Mononuclear cell (primary cell): Measurements from ENCODE around the gene RERE. TPM values are rescaled to one million over a fixed set of nuclear protein-coding genes. Genes with fewer than 3 reads are reported as not detected.

Experiments used
- H3K27me3 ChIP-seq: 2 replicates; pipeline ENCODE4 v1.6.0; 2011; ENCODE audit warnings: low read length, control low read depth; ENCODE audit not compliant: insufficient read depth
- H3K4me1 ChIP-seq: 2 replicates; pipeline ENCODE4 v1.5.1; 2011; ENCODE audit warnings: mild to moderate bottlenecking, low read length, control low read depth; ENCODE audit not compliant: insufficient read depth
- H3K4me3 ChIP-seq: 2 replicates; pipeline ENCODE4 v1.5.1; 2011; ENCODE audit warnings: mild to moderate bottlenecking, low read length, moderate library complexity
- H3K9me3 ChIP-seq: 2 replicates; pipeline ENCODE4 v1.5.1; 2011; ENCODE audit warnings: low read depth, mild to moderate bottlenecking, control low read depth, low read length
- total RNA-seq: library from RNA; depleted of rRNA; stranded (reverse); fragments of >200 nt; gene quantifications from one replicate; pipeline ENCODE4 v1.2.3, GENCODE V29; 2012

The RERE gene
- total RNA-seq, 1 donor: 60.7 TPM

DNA sequence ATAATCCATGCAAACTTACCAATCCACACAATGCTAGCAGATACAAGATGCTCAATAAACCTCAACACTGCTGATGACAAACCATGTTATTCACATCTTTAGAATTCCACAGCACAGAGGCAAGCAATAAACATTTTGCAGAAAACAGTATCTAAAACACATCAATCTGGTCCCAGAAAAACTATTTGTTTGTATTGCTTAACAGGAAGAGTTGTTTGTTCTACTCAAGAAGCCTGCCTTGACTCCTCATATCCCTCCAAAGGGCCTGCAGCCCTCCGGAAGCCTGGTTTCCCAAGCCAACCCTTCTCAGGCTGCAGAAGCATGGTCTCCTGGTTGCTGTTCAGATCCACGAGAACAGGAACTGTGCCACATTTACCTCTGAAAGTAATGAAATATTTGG lies 139.7 kb downstream of the RERE start:
- H3K4me3 ChIP-seq: no peak overlapping the region
- H3K4me1 ChIP-seq: no peaks in the 10 kb centered on the region
- H3K27me3 ChIP-seq: no peaks in the 10 kb centered on the region
- H3K9me3 ChIP-seq: no peaks in the 10 kb centered on the region

DNA sequence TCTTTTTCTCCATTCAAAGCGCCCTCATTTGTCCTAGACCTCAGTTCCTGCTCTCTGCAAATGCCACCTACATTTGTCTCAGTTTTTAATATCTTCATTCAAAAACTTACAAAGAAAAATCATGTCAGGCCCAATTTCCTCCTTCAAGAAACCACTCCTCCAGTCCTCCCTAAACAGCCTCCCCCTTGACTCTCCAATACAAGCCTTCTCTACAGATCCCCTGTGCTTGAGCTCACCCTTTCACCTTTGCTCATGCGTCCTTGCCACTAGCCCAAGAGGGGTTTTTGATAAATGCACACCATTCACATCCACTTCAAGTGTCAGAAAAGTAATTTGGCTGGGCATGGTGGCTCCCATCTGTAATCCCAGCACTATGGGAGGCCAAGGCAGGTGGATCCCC lies 140.6 kb downstream of the RERE start:
- H3K27me3 ChIP-seq: no peaks in the 10 kb centered on the region
- no peaks in the 10 kb centered on the region for H3K9me3 ChIP-seq
- no peaks in the 10 kb centered on the region for H3K4me1 ChIP-seq
- H3K4me3 ChIP-seq: no peak overlapping the region

DNA sequence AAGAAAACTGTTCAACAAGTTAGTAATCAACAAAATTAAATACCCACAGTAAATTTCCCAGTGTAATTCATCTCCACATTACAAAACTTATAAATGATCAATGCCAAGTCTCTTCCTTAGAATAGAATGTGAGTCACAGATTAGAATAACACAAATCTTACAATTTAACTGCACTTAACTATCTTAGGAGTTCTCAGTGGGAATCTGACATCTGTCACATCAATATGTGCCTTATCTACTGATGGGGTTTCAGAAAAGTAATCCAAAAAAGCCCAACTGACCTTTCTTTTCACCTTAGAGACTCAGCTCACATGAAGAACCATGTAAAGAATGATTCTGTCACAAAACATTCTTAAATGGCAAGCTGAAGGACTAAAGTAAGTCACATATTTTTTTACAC lies 141.4 kb downstream of the RERE start:
- Histone ChIP-seq H3K9me3 (no peaks in the 10 kb centered on the region), H3K4me1 (peaks cover 3% of the 10 kb centered on the region), H3K4me3 (no peak overlapping the region), H3K27me3 (no peaks in the 10 kb centered on the region)

DNA sequence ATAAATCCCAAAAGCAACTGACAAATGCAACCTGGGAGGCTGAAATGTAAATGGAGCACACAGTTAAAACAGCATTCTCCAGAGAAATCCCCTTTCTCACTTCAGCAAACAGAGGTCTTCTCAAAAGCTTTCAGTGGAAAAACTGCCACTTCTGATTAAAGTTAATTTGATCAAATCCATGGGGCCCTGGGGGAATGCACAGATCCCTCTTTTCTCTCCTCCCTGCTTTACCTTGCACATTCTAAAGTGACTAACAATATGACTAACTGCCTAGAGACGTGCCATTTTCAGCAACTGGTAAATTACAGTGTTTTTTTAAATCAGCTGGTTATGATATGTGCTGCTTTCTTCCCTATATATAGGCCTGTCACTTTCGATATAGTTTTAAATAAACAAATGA lies 142.5 kb downstream of the RERE start:
- Histone ChIP-seq H3K27me3 (no peaks in the 10 kb centered on the region), H3K4me3 (no peak overlapping the region), H3K9me3 (no peaks in the 10 kb centered on the region), H3K4me1 (peaks cover 12% of the 10 kb centered on the region)

DNA sequence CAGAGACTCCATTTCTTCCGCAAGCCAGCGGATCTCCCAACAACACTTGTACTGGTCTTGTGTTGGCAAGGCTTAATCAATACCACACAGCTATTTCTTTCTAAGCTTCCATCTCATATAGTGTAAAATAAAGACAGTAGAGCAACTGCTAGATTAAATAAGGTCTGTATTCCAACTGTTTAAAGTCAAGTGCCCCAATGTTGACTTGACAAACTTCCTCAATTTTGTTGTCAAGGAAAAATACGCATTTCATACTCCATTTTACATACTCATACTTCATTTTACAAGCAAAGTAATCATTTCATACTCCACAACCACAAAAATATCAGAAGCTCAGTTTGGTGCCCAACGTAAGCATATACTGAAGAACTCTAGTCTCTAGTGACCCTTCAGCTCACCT lies 143.0 kb downstream of the RERE start:
- H3K9me3 ChIP-seq: no peaks in the 10 kb centered on the region
- no peak overlapping the region for H3K4me3 ChIP-seq
- H3K4me1 ChIP-seq: peaks cover 12% of the 10 kb centered on the region
- no peaks in the 10 kb centered on the region for H3K27me3 ChIP-seq

DNA sequence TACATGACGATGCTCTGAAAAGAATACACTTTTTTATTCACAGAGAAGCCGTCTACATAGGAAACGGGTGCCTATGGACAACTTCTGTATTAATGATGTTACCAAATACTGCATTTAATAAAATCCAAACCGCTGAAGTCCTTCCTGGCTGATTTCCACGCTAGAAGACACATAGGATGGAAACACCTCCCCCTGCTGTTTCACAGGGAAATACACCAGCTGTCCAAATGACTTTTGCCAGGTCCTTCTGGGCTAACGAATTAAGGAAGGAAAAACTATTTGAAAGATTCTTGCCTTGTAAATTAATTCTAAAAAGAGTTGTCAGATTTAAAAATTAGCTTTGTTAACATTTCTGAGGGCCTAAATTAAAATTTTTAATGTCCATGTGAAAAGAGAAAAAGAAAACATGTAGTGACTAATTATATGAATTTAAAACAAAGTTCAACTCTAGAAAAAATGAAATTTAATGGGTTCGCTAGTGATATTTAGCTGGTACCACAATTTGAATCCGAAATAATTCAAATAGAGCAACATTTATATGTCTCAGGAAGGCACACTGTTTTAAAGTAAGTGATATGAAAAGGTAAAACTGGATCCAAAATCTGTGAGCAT lies 146.0 kb downstream of the RERE start:
- Histone ChIP-seq H3K4me3 (no peak overlapping the region), H3K4me1 (peaks cover 23% of the 10 kb centered on the region), H3K27me3 (no peaks in the 10 kb centered on the region), H3K9me3 (no peaks in the 10 kb centered on the region)

DNA sequence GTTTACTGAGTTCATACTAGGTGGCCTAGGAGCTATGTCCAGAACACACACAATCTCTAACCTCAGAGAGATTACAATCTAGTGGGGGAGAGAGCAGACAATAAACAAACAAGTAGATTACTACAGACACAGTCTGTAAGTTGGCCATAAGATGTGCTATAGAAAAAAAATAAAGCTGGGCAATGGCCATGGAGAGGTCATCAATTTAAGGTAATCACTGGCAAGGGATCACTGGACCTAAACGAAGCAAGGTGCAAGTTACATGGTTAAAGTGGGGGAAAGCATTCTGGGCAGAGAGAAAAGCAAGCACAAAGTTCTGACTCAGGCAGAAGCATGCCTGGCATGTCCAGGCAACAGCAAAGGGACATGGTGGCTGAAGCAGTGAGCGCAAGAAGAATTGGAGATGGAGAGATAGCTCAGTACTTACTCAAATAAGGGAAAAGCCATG lies 147.0 kb downstream of the RERE start:
- Histone ChIP-seq H3K4me1 (peaks cover 29% of the 10 kb centered on the region), H3K4me3 (no peak overlapping the region), H3K9me3 (no peaks in the 10 kb centered on the region), H3K27me3 (no peaks in the 10 kb centered on the region)

DNA sequence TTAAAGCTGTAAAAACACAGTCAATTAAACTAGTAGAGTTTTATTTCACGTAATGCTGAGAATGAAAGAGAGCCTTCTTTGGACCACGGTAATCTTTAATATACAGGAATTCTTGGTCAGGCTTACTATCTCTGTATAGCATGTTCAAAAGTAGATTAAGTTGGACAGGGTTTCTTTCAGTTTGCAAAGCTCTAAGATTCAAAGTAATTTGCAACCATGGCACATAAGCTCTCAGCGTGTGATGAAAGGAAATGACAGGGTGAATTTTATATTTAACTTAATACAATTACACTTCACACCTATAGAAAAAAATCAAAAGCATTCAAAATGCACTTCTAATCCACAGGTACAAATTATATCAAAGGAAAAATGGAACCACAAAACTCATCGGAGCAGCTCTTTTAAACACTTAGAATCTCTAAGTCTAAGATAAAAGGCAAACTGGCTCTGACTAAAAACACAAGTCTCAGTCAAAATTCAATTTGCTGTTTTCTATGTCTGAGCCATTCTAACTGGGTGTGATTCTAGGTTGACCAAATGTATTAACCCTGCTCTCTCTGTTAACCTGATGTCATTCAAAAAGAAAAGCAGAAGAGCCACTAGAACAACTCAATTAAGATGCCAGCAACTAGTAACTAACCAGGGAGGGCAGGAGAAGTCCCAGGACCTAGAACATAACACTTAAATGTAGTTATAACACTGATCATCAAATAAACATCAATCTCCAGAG lies 147.7 kb downstream of the RERE start:
- no peaks in the 10 kb centered on the region for H3K27me3 ChIP-seq
- no peaks in the 10 kb centered on the region for H3K9me3 ChIP-seq
- peaks cover 32% of the 10 kb centered on the region for H3K4me1 ChIP-seq
- H3K4me3 ChIP-seq: no peak overlapping the region

DNA sequence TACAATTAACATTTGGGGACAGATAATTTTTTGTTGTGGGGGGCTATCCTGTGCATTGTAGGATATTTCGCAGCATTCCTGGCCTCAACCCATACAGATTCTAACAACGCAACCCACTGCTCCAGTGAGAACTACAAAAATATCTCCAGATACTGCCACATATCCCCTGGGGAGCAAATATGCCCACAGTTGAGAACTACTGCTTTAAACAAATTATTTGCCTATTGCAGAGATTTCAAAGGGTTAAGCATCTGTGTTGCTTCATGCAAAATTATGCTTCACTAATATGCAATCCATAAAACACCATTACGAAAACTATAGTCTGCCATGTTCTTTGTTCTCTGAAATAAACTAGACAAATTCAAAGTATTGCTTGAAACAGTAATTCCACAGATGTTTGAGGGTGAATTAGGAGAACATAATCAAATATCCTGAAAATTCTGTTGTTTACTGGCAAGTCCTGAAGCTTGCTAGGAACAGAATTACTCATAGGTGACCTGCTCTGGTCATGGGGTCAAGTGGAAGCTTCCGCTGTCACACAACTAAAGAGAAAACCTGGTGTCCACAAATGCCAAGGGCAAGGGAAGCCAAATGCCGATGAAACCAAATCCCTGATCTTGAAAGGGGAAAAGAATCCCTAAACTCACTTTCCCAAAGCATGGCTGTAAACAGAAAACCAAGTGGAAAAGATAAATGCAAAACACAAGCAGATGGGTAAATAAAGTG lies 149.4 kb downstream of the RERE start:
- no peaks in the 10 kb centered on the region for H3K9me3 ChIP-seq
- no peaks in the 10 kb centered on the region for H3K27me3 ChIP-seq
- H3K4me1 ChIP-seq: peaks cover 48% of the 10 kb centered on the region
- no peak overlapping the region for H3K4me3 ChIP-seq

DNA sequence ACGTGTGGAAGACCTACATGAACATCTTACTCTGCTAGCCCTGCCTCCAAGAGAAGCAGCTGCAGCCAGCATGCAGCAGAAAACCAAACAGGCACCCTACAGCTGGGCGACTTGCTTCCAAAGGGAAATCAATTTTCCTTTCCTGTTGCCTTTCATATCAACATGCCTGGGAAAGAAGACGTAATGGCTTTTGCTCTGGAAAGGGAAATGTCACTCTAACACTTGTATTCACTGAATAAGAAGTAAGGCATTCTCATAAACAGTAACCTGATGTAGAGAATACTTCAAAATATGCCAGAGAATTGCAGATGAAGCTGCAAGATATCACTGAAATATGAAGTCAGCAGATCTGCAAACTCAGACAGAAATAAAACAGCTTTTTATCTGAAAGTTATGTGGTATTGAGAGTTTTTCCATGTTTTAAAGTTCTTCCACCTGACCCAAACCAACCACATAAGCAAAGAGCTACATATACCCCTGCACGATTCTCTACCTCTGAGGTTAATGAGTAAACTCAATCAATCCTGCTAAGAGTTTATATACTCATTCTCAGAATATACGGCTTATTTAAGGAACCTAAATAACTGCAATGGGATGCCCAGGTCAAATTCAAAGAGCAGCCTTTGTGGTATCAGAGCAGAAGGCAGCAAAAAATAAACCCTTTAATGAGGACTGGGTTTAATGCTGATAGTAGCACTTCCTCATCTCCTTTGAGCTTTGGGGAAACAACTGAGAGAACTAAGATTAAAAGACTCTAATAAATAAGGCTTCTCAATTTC lies 150.9 kb downstream of the RERE start:
- peaks cover 63% of the 10 kb centered on the region for H3K4me1 ChIP-seq
- no peak overlapping the region for H3K4me3 ChIP-seq

DNA sequence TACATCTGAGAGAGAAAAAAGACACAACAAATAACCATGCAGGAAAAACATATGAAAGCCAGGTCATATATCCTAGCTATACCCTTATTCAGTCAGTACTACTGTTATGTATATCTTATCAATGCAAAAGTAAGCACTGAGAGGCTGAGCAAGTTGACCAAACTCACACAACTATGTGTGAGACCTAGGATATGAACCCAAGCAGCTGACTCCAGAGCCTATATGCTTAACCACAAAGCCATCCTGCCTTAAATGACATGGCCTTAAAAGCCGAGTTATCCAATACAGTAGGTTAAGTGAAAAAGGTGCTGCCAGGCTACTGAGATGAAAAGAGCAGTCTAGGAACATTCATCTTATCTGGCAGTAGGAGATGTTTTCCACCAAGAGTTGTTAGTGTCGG lies 151.6 kb downstream of the RERE start:
- Histone ChIP-seq H3K27me3 (no peaks in the 10 kb centered on the region), H3K9me3 (no peaks in the 10 kb centered on the region), H3K4me1 (peaks cover 65% of the 10 kb centered on the region), H3K4me3 (no peak overlapping the region)

More for the DNA sequence above, 150.9 kb downstream of the RERE start:
- no peaks in the 10 kb centered on the region for H3K27me3 ChIP-seq
- no peaks in the 10 kb centered on the region for H3K9me3 ChIP-seq

DNA sequence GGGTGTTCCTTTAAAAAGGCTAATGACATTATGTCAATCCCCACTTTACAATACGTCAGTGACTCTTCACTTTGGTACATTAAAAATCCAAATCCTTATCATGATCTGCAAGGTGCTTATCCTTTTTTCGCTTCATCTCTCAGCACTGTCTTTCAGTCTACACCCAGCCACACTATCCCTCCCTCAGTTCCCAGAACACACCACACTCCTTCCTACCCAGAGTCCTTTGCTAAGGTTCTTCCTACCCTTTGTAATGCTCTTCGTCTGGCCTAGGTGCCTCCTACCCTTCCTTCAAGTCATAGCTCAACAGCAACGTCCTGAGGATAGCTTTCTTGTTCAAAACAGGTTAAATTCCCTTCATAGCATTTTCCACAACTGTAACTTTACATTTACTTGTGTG lies 152.6 kb downstream of the RERE start:
- Histone ChIP-seq H3K4me3 (no peak overlapping the region), H3K27me3 (no peaks in the 10 kb centered on the region), H3K9me3 (no peaks in the 10 kb centered on the region), H3K4me1 (peaks cover 65% of the 10 kb centered on the region)

DNA sequence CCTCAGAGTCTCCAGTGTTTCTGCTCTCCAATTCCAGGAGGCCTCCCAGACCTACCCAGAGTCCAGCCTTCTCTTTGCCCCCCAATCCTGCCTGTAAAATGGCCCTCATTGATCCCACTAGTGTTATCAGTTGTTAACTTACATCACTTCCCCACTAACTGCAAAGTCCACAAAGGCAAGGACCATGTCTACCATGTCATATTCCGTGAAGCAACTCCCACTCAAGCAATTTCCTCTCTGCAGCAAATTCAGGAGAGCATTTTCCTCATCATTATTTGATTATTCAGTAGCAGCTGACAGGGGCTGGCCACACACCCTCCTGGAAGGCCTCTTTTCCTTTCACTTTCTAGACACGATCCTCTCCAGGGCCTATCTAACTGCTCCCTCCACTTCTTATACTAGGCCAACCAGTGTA lies 153.5 kb downstream of the RERE start:
- no peaks in the 10 kb centered on the region for H3K9me3 ChIP-seq
- H3K4me3 ChIP-seq: no peak overlapping the region
- H3K4me1 ChIP-seq: peaks cover 71% of the 10 kb centered on the region
- H3K27me3 ChIP-seq: no peaks in the 10 kb centered on the region

DNA sequence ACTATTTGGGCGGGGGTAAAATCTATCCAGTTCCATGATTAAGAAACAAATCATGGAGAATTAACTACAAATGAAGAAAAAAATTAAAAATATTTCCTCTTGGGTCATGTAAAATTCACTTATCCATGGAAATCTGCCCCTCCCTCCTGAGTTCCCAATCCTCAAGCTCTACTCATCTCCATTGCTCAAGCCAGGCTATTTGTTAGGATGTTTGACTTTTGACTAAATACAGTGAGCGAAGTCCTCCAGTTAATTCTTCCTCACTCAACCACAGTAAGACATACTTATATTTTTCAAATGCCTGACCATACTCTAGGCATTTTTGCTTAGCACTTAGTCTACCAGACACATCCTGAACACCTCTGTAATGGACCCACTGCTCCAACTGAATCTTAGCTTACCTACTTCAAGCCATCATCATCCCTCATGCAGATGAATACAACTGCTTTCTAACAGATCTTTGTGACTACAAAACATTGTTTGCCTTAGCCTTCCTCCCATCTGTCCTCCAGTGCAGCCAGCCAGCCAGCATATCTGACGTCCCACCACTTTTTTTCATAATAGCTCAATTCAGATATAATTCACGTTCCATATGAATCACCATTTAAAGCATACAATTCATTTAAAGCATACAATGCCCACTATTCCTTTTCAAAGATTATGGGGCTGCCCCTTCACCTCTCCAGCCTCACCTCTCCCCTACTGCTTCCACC lies 154.2 kb downstream of the RERE start:
- no peaks in the 10 kb centered on the region for H3K9me3 ChIP-seq
- H3K4me3 ChIP-seq: no peak overlapping the region
- H3K4me1 ChIP-seq: peaks cover 72% of the 10 kb centered on the region
- no peaks in the 10 kb centered on the region for H3K27me3 ChIP-seq
